ENCODE results near the gene ECHS1. TPM values are rescaled to one million over a fixed set of nuclear protein-coding genes. Genes with fewer than 3 reads are reported as not detected.
A peak's percentile ranks its signal among the peaks of the same experiment; 100 is the strongest.

The ECHS1 gene
- total and polyA plus RNA-seq, 8 donors = 71.0 to 87.1 (median 76.7) TPM

DNA sequence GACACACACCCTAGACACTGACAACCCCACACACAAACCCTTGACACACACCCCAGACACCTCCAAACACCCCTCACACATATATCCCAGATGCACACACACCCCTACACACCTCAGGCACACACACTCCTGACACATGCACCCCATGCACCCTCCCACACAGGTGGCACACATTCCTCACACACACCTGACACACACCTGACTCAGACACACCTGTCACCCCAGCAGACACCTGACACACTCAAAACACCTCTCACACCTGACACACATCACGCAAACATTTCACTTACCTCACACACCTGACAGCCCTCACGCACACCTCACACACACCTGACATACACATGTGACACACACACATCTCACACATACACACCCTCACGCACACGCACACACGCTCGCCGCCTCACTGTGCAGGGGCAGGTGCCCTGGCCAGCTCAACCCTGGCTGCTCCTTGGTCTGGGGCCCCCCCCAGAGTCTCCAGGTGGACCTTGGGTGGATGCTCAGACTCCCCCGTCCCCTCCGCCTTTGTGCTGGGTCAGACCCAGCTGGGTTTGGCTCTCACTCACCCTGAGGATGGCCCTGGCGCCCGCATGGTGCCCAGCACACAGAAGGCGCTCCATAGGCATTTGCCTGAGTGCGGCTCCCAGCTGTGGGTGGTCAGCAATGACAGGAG is 33.3 kb downstream of the ECHS1 start:
- TF ChIP-seq, protein P1, sequence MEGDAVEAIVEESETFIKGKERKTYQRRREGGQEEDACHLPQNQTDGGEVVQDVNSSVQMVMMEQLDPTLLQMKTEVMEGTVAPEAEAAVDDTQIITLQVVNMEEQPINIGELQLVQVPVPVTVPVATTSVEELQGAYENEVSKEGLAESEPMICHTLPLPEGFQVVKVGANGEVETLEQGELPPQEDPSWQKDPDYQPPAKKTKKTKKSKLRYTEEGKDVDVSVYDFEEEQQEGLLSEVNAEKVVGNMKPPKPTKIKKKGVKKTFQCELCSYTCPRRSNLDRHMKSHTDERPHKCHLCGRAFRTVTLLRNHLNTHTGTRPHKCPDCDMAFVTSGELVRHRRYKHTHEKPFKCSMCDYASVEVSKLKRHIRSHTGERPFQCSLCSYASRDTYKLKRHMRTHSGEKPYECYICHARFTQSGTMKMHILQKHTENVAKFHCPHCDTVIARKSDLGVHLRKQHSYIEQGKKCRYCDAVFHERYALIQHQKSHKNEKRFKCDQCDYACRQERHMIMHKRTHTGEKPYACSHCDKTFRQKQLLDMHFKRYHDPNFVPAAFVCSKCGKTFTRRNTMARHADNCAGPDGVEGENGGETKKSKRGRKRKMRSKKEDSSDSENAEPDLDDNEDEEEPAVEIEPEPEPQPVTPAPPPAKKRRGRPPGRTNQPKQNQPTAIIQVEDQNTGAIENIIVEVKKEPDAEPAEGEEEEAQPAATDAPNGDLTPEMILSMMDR (IDR thresholded peaks at IDR 0.05) = no peak
- H3K4me3 ChIP-seq = no peak overlapping the region
- H3K27me3 ChIP-seq = peaks cover 22 to 84% of the 10 kb centered on the region in 2 donors
- DNase-seq (peak in 1 of 4 donors; percentile 65), ATAC-seq (no peak)
- no peaks in the 10 kb centered on the region for H3K36me3 ChIP-seq
- intact Hi-C loops (cut with DNase I) = no loop called here
- H3K27ac ChIP-seq = no peak overlapping the region
- peaks cover 10 to 21% of the 10 kb centered on the region in 2 donors for H3K4me1 ChIP-seq
- H3K9me3 ChIP-seq = no peaks in the 10 kb centered on the region

DNA sequence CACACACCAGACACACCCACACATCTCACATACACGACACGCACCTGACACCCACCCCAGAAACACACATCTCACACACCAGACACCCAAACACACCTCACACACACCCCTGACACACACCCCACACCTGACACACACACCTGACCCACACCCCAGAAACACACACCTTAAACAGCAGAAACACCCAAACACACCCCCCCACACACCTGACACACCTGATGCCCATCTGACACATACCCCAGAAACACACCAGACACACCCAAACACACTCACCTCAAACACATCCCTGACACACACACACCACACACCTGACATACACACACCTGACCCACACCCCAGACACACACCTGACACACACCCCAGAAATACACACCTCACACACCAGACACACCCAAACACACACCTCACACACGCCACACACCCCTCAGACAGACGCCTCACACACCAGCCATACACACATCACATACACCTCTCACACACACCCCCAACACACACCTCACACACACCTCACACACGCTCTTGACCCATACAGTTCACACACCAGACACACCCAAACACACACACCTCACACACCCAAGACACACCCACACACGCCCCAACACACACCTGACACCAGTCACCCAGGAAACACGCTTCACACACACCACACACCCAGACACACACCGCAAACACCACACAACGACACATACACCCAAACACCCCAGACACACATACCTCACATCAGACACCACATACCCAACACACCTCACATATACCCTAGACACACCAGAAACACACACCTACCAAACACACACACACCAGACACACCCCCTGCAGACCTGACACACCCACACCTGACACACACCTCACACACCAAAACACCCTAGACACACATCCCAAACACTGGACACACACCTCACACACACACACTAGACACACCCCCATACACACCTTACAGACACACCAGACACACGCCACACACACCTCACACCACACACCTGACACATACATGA is 34.8 kb downstream of the ECHS1 start:
- ATAC-seq = no peak
- H3K9me3 ChIP-seq = no peaks in the 10 kb centered on the region
- no peak overlapping the region for H3K27ac ChIP-seq
- DNase-seq = peak in 1 of 4 donors; percentile 7
- peaks cover 25 to 75% of the 10 kb centered on the region in 2 donors for H3K27me3 ChIP-seq
- peaks cover 10 to 22% of the 10 kb centered on the region in 2 donors for H3K4me1 ChIP-seq
- H3K36me3 ChIP-seq = no peaks in the 10 kb centered on the region
- TF ChIP-seq, protein P1 (IDR thresholded peaks at IDR 0.05) = no peak
- no peak overlapping the region for H3K4me3 ChIP-seq
- intact Hi-C loops (cut with DNase I) = no loop called here

DNA sequence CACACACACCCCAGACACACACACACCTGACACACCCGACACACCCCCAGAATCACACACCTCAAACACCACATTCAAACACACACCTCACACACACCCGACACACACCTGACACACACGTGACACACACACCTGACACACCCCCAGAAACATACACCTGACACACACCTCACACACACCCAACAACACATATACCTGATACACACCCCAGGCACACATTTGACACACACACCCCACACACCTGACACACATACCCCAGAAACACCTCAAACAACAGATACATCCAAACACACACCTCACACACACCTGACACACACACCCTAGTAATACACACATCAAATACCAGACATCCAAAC is 35.8 kb downstream of the ECHS1 start:
- Histone ChIP-seq H3K4me3 (no peak overlapping the region), H3K27me3 (peaks cover 25 to 72% of the 10 kb centered on the region in 2 donors), H3K9me3 (no peaks in the 10 kb centered on the region), H3K36me3 (no peaks in the 10 kb centered on the region), H3K4me1 (peaks cover 10 to 22% of the 10 kb centered on the region in 2 donors), H3K27ac (no peak overlapping the region)
- intact Hi-C loops (cut with DNase I) = no loop called here
- DNase-seq (peak in 1 of 4 donors; percentile 28), ATAC-seq (no peak)
- TF ChIP-seq, protein P1 (IDR thresholded peaks at IDR 0.05) = no peak

DNA sequence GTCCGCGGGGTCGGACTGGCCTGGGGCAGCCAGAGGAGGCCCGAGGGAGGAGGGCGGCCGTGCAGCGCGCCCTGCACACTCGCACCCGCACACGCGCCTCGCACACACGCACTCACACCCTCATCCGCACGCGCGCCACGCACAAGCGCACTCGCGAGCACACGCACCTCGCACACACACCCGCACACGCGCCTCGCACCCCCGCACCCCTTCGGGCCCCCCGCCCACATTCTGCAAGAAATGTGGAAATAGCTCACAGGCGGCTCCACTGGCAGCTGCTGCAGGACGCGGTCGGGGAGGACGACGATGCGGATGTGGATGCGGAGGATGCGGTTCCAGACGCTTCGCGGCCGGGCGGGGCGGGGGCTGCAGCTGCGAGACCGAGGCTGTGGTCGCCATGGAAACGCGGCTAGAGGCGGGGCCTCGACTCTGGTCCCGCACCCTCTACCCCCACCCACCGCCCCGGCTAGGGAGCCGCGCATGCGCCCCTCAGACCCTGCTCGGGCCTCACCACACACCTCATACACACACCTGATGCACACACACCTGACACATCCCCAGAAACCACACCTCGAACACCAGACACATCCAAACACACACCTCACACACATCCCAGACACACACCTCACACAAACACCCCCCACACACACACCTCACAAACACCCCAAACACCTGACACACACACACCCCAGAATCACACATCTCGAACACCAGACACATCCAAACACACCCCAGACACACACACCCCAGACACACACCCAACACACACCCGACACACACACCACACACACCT is 36.4 kb downstream of the ECHS1 start, which contains the start of gene CALY:
CALY (minus strand) TSS at position 320 of the 793 bp plus-strand sequence. CDS start 7,907 bp downstream, outside the sequence.
- Histone ChIP-seq H3K27me3 (peaks cover 30 to 72% of the 10 kb centered on the region in 2 donors), H3K4me3 (peak within 1 kb of the TSS in 1 of 2 donors; percentile 28), H3K36me3 (no peaks in the 10 kb centered on the region), H3K9me3 (no peaks in the 10 kb centered on the region), H3K27ac (no peak within 1 kb of the TSS), H3K4me1 (peaks cover 10 to 22% of the 10 kb centered on the region in 2 donors)
- intact Hi-C loops (cut with DNase I) = no loop called here
- ATAC-seq (peak; percentile 10), DNase-seq (peak in 2 of 4 donors; percentile 26 to 81)
- TF ChIP-seq, protein P1 (IDR thresholded peaks at IDR 0.05) = no peak
